Suppressor macrophage (primary cell): ENCODE data around the gene RFLNA.
"Not testable (repeated sequence)": the region's sequence is repeated elsewhere in the genome, so short reads cannot be mapped to it uniquely, and the experiment has no call there.

ENCODE experiments used
- DNase-seq, 4 experiments: peaks; one replicate each; pipeline ENCODE4 v3.0.0-alpha.2; 2020 to 2022

Gene RFLNA

DNA sequence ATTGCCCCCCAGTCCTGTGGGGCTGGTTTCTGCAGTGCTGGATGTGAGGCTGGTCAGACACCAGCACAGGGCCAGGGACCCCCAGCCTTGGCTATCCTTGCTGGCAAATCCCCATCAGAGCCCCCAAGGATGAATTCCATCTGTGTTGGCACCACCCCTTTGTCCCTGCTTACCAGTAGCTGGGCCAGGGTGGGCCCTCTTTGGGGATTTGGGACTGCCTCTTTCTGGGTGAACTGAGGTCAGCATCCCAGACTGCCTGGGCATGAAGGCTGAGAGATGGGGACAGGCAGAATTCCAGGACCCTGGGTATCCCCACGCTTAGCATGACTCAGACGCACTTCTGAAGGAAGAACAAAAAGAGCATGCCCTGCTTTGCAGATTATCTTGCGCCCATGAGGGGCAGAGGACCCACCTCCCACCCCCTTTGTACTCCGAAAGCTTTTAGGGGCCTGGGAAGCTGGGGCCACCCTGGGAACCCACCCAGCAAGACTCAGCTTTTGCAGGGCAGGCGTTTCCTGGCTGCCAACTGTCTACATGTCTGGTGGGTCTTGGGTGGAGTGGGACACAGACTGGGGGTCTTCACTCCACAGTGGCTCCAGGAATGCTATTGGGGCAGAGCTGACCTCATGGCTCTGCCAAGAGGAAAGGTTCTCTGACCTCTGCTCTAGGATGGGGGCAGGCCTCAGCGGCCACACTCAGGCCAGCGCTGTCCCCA lies 26.8 kb downstream of the RFLNA start:
- DNase-seq: no peak

DNA sequence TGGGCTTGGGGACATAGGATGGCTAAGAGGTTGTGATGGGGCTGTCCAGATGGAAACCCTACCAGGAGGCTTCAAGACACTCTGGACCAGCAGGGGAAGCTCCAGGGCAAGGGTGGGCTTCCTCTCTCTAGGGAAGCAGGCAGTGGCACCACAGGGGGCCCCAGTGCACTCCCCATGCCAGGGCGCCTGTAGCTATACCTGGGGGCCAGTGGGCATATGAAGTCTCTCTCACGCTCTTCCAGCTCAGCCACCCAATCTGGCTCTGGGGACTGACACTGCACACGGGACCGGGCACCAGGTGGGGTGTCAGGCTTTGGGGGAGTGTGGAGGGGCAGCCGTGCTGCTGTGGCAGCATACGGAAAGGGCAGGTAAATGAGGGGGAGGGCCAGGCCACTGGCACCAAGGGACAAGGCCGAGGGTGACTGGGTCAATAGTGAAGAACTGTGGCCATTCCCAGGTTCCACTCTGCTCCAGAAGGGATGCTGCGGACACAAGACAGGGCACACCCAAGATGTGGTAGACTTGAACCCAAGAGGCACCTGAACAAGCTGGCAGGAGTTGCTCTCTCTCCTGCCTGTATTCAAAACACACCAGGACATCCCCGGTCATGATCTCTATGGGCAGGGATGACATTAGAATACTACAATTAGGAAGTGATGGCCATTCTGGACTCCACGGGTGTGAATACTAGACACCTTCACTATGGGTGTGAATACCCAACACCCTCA lies 27.5 kb downstream of the RFLNA start:
- peak in 1 of 4 experiments; percentile 7 for DNase-seq

DNA sequence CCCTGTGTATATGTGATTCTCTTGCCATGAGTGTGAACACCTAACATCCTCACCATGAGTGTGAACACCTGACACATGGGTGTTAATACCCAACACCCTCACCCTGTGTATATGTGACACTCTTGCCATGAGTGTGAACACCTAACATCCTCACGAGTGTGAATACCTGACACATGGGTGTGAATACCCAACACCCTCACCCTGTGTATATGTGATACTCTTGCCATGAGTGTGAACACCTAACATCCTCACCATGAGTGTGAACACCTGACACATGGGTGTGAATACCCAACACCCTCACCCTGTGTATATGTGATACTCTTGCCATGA lies 28.1 kb downstream of the RFLNA start:
- DNase-seq: not testable (repeated sequence)

DNA sequence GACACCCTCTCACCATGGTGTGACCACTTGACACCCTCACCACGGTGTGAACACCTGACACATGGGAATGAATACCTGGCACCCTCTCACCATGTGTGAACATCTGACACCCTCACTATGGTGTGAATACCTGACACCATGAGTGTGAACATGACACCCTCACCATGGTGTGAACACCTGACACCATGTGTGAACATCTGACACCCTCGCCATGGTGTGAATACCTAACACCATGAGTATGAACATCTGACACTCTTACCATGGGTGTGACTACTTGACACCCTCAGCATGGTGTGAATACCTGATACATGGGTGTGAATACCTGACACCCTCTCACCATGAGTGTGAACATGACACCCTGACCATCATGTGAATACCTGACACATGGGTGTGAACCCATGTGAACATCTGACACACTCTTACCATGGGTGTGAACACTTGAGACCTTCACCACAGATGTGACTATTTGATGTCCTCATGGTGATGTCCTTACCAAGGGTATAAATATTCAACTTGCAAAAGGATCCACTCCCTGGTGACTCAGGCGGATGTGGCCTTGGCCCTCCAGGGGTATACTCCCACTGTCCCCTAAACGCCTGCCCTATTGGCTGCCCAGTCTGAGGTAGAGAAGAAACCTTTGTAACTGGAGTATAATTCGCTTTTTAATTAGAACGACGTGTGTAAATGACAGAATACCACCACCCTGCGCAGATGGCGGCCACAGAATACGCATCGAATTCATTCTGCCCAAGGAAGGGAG lies 29.1 kb downstream of the RFLNA start:
- no peak for DNase-seq

DNA sequence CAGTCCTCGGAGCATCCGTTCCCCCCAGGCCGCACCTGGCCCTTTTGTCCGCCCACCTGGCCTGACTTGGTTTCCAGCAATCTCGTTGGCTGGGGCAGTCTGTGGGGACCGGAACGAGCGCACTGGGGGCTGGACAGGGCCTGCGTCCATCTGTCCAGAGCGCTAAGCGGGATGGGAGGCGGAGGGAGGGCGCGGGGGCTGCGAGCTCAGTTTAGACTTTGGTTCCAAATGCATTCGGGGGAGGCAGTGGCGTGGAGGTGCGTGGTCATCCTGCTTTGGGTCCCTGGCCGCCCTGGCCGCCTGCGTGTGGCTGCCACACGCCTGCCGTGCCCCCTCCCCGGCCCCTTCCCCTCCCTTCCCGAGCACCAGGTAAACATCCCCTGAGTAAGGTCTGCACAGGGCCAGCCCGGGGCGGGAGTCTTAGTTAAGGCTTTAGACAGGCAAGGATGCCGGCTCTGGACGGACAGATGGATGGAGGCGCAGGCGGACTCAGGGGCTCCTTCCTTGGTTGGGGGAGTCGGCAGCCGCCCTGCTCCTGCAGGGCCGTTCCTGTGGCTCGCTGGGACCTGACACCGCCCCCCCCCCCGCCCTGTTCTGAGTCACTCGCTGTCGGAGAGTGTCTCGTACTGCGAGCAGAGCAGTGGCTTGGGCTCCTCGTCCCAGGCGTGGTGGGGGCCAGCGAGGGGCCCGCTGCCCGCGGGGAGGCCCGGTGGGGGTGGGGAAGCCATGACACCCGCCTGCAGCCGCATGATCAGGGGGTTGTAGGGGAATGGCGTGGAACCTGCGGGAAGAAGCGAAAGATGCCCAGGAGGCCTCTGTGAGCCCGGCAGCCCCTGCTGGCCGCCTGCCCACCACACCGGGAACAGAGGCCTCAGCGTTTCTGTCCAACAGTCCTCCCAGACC lies 30.2 kb downstream of the RFLNA start:
- no peak for DNase-seq

DNA sequence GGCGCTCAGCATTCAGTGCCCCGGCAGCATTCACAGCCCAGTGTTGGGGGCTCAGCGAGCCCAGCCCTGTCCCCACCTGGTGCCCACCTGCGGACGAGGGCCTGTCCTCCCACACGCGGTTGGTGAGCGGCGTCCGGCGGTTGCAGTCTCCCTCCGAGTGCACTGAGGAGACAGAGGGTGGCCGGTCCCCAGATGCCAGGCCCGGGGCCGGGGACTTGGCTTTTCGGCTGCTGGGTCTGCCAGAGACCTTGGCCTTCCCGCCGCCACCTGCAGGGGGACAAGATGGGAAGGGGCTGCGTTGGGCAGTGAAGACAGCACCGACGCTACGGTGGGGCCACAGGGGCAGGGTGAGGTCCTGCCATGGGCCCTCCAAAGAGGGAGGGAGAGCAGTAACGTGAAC lies 31.2 kb downstream of the RFLNA start:
- DNase-seq: no peak

DNA sequence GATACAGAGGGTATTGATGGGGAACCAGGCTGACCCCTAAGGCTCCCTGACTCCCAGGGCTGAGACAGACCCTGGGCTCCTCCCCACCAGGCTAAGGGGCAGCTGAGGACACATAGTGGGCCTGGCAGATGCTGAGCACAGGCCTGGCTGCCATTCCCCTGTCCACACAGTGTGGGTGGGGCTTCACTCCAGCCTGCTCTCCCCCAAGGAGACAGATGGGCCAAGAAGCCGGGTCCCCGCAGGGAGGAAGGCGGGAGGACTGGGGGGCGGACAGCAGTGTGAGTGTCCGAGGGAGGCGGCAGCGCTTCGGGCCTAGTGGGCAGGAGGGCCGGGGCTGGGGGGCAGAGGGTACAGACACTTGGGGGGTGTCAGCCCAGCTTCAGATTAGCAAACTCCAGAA lies 32.0 kb downstream of the RFLNA start:
- no peak for DNase-seq

DNA sequence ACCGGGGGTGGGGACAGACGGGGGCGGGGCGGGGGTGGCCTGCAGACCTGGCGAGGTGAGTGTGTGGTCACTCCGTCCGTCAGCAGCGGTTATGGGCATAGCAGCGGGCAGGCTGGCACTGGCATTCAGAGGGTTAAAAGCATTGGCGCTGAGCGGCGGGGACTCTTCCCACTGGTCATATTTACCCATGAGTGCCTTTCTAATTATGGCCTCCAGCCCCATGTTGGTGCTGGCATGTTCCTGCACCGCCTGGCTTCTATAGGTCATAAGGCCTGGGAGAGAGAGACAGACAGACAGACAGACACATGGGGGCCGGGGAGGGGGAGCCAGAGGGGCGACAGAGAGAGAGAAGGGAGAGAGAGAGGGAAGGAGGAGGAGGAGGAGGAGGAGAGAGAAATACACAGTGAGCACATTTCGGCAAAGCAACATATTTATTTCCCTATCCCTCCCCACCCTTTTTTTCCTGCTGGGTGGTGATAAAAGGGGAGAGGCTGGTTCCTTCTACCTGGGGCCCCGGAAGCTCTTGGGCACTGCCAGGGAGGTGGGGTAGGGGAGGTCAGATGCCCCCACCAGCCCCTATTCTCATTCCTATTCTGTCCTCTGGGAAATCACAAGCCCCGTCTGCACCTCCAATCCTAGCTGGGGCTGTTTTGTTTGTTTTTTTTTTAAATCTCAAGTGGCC lies 32.6 kb downstream of the RFLNA start:
- no peak for DNase-seq

DNA sequence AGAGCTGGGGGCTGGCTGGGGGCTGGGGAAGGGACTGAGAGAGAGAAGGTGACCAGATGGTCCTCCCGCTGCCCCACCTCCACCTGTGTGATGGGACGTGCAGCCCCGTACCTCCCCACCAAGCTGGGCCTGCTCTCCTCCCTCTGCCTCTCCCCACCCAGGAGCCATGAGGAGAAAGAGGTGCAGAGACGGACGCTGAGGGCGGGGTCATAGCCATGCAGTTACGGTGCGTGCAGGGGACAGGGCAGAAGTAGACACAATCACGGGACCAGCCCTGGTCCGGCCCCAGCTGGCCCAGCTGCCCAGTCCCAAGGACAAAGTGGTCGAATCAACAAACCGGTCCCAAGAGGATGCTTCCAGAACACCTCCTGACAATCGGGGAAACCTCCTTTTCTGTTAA lies 33.2 kb downstream of the RFLNA start:
- no peak for DNase-seq

DNA sequence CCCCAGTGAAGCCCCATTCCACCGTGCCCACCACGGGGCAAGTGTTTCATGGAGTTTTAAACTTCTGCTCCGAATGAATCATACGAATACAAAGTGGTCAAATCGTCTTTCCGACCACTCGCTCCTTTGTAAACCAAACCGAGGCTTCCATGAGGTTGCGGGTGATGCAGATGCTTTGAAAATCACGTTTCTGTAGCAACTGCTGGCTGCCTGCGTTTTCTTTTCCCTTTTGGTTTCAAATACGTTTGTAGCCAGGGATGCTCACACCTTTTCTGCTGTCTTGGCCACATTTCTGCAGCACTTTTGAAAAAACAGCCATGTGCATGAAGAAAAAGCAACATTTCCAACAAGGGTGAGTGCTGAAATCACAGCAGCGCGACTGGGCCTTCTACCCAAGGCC lies 33.7 kb downstream of the RFLNA start:
- DNase-seq: no peak

DNA sequence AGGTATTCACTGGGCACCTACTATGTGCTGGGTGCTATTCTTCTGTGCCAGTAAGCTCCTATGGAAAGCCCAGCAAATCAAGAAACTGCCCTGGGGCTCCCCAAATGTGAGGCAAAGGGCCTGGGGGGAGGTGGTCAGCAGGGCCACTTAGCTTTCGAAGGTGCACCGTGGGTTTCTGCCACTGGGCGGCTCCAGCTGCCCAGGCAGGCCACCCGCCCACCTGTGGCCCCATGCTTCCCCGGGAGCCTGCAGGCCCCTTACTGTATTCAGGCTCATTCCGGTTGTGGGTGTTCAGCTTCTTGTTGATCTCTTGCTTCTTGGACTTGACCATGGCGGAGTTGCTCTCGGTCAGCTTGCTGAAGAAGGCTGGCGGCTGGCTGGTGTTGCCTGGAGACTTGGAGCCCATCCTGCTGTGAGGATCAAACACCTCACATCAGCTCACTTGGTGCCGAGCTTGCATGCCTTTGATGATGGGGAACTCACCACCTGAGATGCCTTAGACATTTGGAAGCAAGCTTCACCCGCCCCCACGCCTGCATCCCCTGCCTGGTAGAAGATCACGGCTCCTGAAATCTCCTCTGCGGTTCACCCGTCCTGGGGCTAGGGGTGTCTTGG lies 37.3 kb downstream of the RFLNA start:
- DNase-seq: peak in 1 of 4 experiments; percentile 17

DNA sequence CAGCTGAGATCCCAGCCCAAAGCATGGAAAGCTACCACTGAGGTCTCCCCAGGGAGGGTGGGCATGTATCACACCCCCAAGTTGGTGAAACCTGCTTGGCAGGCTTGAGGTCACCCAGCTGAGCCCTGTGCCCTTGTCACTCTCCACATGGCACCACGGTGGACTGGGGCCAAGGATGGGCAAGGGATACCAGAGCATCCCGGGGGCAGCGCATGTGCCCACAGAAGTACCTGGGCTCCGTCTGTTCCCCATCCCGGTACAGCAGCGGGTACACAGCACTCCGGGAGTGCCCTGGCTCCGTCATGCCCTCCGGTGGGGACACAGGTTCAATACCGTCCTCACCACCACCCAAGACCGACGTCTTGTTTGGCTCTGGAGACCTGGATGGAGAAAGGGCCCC lies 38.0 kb downstream of the RFLNA start:
- DNase-seq: no peak

DNA sequence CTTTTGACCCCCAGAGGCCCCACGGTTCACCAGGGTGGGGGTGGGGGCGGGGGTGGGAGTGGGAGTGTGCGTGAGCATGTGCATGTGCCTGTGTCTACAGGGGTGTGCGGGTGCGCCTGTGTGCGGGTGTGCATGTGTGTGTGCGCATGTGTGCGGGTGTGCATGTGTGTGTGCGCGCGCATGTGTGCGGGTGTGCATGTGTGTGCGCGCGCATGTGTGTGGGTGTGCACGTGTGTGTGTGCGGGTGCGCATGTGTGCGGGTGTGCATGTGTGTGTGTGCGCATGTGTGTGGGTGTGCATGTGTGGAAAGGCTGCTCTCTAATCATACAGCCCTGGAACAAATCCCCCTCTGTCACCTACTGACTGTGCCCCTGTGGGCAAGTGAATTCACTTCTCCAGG lies 38.8 kb downstream of the RFLNA start:
- no peak for DNase-seq

DNA sequence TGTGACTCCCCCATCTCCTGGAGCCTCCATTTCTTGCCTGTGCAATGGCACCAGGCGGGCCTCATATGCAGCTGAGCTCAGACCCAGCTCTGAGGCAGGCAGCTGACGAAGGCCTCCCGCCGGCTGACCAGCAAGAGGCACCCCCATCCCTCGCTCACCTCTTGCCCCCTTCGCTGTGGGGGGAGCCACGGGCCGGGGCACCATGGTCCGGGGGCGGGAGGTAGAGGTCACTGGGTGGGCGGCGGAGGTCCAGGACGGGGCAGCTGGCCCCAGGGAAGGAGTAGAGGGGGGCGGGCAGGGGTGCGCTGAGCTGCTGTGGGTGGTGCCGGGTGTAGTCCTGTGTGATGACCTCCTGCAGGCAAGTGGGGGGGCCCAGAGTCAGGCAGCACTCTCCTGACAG lies 39.4 kb downstream of the RFLNA start:
- DNase-seq: no peak

DNA sequence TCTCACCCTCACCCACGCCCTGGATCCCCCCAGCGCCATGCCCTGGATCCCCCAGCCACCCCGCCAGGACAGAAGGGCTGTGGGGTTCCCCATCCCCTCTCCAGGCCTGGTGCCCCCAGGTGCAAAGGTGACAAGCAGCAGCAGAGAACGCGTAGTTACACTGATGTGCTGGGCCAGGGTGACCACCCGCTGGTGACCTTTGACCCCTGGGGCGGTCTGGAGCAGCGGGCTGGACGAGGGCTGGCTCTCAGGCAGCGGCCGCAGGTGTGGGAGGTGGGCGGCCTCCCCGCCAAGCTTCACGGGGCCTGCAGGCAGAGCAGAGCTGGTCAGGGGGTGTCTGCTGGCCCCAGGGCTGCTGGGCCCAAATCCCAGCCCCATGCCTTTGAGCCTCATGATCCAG lies 40.1 kb downstream of the RFLNA start:
- DNase-seq: no peak

DNA sequence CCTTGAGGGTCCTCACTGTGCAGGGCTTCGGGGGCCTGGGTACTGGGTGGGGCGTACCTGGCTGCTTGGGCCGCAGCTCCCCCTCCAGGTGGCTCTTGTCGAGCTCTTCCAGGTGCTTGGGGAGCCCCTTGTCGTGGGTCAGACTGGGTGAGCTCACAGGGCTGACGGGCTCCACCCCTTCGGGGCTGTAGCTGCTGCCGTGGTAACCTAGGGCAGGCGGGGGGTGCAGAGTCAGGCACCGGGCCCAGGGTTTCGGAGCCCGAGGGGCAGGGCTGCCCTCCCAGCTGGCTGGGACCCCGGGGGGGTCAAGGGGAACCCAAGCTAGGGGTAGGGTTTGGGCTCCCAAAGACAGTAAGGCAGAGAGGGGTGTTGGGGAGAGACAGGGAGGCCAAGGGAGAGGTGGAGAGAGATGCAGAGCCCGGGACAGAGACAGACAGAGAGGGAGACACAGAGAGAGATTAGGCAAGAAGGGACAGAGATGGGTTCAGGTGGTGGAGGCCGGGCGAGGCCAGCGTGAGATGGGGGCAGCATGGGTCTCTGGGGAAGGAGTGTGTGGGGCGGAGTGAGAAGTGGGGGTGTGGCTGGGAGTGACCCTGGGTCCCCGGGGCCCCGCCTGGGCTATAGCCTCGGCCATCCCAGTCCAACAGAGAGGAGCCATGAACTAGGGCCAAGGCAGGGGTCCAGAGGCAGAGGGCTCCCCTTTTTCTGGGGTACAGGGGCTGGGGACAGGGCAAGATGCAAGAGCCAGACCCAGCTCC lies 40.7 kb downstream of the RFLNA start:
- no peak for DNase-seq

DNA sequence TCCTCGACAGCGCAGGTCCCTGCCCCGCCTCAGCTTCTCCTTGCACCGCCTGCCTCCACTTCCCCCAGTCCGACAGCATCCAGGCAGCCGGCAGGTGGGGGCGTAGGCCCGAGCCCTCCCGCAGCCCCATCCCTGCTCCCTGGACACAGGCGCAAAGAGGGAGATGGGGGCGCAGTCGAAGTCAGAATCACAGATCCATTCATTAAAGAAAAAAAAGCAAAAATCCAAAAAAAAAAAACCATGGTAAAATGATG lies 41.2 kb downstream of the RFLNA start:
- no peak for DNase-seq

DNA sequence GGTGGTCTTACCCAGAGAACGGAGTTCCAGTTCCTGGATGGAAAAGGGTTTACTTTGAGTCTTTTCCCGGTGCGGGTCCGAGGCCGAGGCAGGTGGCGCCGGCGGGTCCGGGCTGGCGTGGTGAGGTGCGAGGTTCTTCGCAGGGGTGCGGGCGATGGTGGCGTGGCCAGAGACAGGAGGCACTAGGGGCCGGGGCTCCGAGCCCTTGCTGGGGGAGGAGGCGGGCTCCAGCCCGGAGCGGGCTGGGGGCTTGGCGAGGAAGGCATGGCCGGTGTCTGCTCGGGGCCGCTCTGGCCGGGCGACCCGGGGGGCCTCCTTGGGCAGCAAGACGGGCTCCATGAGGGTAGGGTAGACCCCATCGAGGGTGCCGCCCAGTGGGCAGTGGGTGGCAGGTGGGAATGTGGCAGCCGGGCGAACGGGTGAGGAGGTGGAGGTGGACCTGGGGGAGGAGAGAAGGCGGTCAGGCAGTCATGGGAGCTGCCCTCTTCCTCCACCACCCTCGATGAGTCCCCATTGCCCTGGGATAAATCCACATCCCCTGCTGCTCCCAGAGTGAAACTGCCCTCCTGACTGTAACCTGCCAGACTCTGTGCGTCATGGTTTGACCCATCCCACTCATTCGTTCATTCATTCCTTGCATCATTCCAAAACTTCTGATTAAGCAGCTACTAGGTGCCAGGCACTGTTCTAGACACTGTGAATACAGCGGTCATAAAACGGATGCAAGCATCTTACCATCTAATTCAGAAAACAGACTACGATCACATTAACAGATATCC lies 42.0 kb downstream of the RFLNA start:
- DNase-seq: no peak

DNA sequence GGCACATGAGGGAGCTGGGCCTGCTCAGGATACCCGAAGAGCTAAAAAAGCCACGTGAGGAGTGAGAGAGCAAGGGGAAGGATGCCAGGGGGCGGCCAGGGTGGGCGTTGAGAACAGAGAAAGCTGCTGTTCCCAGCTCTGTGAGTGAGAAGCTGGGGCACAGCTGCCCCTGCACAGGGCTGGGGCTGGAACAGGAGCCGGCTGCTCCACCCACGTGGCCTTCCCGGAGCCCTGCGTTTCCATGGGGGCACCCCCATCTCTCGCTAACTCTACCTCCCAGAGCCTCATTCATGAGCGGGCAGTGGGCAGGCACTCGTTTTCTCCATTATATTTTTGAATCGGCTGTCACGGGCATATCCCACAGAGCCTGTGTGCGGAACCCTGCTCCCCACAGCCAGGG lies 42.7 kb downstream of the RFLNA start:
- DNase-seq: no peak

DNA sequence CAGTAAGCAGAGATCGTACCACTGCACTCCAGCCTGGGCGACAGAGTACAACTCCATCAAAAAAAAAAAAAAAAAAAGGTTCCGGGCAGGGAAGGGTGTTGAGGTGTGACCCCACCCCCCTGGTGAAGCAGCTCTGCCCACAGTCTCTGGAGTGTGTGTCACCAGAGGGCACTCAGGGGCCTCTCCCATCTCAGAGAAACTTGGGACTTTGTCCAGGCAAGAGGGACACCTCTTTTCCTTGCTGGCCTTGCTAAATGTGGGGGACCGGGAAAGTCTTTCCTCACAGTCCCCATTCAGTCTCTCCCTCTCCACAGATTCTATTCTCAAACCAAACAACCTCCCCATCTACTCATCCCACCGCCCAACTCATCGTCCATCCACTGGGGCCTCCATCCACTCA lies 43.6 kb downstream of the RFLNA start:
- DNase-seq: no peak
